Right renal pelvis (tissue), 4 donors: ENCODE data around the gene SLC36A1. TPM values are rescaled to one million over a fixed set of nuclear protein-coding genes. Genes with fewer than 3 reads are reported as not detected.
"Not testable (repeated sequence)": the region's sequence is repeated elsewhere in the genome, so short reads cannot be mapped to it uniquely, and the experiment has no call there.

Source experiments
- DNase-seq, 4 donors: peaks; one replicate each; pipeline ENCODE4 v3.0.0-alpha.2; 2013; ENCODE audit warnings: low read depth in 4 of 4, low spot score in 3 of 4, missing footprints in 1 of 4
- polyA plus RNA-seq, 4 donors: library from polyadenylated mRNA; unstranded; fragments of 120-200 nt; gene quantifications; one replicate each; pipeline ENCODE4 v1.2.1, GENCODE V29; 2013; ENCODE audit not compliant: insufficient read length in 4 of 4

SLC36A1 gene
- polyA plus RNA-seq, 4 donors: 6.8 to 8.9 (median 7.8) TPM

- DNase-seq: no peak
These were observed 33.2 kb downstream of the SLC36A1 start for GRCh38 chr5:151480384-151481293.

DNA sequence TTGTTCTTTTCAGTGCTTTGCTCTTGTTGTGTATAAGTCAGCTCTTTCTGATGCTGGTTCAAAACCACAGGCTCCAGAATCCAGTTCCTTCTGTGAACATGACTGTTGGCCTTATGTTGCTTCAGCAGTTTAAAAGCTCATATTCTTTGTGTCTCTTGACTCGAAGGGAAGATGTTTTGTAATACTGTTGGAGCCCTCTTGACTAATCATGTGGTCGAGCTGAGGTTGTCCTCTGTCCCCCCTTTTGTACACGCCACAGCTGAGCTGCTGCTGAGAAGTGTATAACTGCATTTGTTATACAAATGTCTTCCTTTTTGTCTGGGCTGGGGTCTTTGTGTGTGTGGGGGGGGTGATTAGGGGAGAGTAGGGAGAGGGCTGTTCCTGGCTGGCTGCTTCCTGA is 35.8 kb downstream of the SLC36A1 start:
- no peak for DNase-seq

DNA sequence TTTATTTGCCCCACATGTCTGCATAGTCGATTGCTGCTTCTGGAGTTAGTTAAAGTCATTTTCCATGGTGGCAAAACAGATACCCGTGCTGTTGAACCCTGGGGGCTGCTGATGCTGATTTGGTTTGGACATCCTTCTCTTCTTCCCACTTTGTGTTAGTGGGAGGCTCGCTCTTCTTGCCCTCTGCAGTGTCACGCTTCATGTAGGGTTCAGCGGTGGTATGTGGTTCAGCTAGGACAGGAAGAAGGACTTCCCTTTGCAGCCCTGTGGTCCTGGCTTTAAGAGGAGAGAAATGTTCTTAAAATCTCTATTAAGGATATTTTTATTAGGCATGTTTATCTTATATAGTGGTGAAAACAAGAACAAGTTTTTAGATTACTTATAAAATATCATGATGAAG is 36.2 kb downstream of the SLC36A1 start:
- DNase-seq: no peak

GRCh38 chr5:151487544-151487943 is 40.1 kb downstream of the SLC36A1 start:
- DNase-seq: no peak

GRCh38 chr5:151490627-151491026 is 43.2 kb downstream of the SLC36A1 start:
- DNase-seq: no peak

DNA sequence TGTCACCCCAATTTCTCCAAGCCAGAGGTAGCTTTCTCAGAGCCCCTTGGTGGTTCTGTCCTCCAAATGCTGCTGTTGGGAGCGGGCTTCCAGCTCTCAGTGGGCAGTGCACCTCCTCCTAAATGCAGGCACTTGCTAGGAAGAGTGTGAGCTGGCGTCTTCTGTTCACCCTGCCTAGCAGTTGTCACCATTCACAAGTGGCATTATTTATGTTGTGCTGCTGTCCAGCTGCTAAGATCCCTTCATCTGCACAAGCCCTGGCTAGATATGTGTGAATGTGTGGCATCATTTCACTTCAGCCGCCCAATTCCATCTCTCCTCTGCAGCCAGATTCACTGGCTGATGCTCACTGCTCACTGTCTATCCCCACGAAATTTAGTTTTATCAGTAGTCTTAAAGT is 43.7 kb downstream of the SLC36A1 start:
- DNase-seq: no peak

- no peak for DNase-seq
These were observed 45.3 kb downstream of the SLC36A1 start for GRCh38 chr5:151492729-151493128.

GRCh38 chr5:151493665-151494064 is 46.3 kb downstream of the SLC36A1 start:
- no peak for DNase-seq

DNA sequence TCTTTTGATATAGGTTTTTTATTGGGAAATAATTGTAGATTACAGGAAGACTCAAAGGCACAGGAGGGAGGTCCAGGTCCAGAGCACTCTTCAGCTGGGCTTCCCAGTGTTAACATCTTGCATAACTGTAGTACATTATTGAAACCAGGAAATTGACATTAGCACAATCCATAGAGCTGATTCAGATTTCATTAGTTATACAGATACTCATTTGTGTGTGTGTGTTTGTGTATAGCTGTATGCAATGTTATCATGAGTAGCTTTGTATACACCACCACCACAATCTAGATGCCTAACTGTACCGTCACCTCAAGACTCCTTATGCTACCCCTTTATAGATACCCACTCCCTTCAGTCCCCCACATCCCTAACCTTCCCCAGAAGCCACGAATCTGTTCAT is 47.9 kb downstream of the SLC36A1 start:
- DNase-seq: no peak

GRCh38 chr5:151496041-151496484 is 48.7 kb downstream of the SLC36A1 start:
- no peak for DNase-seq

DNA sequence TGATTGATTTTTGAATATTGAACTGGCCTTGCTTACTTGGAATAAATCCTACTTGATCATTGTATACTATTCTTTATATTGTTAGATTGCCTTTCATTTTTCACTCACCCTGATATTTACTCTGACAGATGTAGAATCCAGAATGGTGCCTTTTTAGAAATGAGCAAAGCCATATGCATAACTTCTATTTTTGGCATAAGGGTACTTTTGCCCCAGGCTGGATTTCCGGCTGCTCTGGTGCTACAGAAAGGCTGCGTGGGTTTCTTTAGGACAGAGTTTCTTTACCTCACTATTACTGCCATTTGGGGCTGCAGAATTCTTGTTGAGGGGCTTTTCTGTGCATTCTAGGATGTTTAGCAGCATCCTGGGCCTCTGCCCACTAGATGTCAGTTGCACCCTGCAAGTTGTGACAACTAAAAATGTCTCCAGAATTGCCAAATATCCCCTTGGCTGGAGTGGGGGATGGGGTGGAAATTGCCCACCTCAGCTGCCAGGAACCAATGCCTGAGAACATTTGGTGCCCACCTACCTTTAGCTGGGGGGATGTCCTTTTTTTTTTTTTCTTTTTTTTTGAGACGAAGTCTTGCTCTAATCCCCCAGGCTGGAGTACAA is 50.1 kb downstream of the SLC36A1 start:
- DNase-seq: no peak

- DNase-seq: no peak
These were observed 51.2 kb downstream of the SLC36A1 start for GRCh38 chr5:151498395-151499155.

- no peak for DNase-seq
These were observed 52.2 kb downstream of the SLC36A1 start for GRCh38 chr5:151499501-151500035.

GRCh38 chr5:151504006-151504405 is 56.6 kb downstream of the SLC36A1 start:
- DNase-seq: no peak

DNA sequence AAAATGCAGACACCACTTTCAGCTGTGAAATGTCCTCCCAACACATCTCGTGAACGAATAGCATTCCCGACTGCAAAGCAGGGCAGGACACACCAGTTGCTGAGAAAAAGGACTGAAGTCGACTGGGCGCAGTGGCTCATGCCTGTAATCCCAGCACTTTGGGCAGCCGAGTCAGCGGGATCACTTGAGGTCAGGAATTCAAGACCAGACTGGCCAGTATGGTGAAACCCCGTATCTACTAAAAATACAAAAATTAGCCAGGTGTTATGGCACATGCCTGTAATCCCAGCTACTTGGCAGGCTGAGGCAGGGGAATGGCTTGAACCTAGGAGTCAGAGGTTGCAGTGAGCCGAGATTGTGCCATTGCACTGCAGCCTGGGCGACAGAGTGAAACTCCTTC is 60.9 kb downstream of the SLC36A1 start:
- not testable (repeated sequence) for DNase-seq

DNA sequence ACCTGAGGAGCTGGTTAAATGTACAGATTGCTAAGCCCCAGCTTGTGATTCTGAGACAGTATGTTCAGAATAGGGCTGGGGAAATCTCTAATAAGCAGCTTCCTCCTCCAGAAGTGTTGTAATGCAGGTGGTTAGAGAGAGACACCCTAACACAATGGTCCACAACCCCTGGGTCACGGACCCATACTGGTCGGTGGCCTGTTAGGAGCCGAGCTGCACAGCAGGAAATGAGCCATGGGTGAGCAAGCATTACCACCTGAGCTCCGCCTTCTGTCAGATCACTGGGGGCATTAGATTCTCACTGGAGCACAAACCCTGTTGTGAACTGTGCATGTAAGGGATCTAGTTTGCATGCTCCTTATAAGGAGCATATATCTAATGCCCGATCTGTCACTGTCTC is 61.8 kb downstream of the SLC36A1 start:
- no peak for DNase-seq

- no peak for DNase-seq
These were observed 62.4 kb downstream of the SLC36A1 start for GRCh38 chr5:151509836-151510235.

DNA sequence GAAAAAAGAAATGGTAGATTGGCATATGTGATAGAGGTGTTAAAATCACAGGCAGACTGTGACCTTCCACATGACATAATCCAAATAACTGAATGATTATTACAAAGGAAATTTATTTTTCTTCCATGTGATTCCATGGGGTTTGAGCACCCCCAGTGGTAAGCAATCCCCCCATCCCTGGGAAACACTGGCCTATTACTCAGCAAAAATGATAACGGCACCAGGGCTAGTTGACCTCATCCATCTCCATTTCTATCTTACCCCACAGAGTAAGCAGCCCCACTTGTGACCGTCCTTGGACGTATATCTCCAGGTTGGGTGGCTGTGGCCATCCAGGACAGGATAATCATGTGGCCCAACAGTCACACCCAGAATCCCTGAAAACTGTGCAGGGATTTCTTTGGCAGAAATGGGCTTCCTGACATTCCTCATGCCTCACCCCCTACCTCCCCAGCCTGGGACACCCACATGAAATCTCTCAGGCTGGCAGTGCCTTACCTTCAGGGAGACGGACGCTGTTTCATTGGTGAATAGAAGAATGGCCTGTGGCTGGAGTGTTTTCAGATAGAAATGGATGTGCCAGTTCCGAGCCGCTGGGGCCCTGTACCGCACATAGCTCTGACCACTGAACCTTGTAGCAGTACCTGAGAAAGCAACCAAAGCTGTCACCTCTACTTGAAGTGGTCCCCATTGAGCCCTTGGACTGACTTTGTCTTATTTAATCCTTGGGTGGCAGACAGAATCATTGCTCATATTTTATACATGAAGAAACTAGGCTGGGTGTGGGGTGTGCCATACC is 69.9 kb downstream of the SLC36A1 start:
- no peak for DNase-seq

DNA sequence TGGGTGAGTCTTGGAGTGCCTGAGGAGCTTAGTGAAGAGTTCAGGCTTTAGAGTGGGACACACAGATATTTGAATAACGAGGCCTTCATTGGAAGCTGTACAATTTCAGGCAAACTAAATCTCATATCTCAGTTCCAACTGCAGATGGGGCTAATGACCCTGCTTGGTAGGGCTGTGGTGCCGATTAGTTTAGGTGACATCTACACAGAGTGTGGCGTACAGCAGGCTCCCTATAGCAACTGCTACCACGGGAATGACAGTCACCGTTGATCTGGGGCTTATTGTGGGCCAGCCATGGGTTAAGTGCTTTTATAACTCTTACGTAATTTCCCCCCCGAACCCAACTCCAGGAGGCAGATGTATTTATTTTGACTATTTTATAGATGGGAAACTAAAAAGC is 72.9 kb downstream of the SLC36A1 start:
- no peak for DNase-seq

DNA sequence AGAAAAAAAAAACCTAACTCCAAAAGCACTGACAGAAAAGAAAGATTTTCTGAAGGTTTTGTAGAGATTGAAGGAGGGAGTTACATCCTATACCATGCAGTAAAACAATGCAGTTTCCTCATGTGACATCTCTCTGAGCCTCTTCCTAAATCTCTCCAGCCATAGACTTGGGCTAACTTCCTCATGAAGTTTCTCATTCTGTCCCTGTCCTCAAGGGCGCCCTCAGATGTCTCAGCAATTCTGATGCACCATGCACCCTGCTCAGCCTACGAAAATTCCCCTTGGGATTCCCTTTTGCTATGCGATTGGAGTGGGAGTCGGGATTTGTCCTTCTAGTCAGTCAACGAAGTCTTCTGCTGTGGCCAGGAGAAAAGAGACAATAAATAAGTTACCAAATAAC is 74.8 kb downstream of the SLC36A1 start:
- no peak for DNase-seq
